Measurements from ENCODE around the gene EYS. TPM values are rescaled to one million over a fixed set of nuclear protein-coding genes. Genes with fewer than 3 reads are reported as not detected.

EYS gene
- total and polyA plus RNA-seq, 2 of the 8 experiments (the other 6 are each of a cell fraction or from before 2014, with no cell fraction given): 0.05 to 0.13 TPM

DNA sequence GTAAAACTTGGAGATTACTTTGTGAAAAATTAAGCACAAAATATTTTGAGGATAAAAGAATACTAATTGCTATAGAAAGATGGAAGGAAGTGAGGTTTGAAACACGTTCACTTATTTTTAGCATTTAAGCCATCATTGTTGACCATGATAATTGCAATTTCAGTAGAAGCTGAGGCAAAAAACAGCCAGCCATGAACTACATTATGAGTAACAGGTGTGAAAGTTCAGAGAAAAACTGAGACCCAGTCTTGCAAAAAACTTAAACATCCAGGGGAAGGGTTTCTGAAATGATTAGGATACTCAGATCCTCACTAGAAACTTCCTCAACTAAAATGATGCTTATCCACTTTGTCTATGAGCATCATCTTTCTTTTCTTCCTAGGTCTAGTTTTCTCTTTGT, 1452.0 kb downstream of the EYS start:
- no peak overlapping the region for H2BK15ac ChIP-seq (ENCODE audit: low read length)
- H3K23me2 ChIP-seq (ENCODE audit: low read depth, low read length): no peaks in the 10 kb centered on the region; the same call in 1 of the 2 replicates
- DNase-seq (ENCODE audit: low read depth in 1 of 2, low spot score in 2 of 2): no peak
- no peak overlapping the region for H3K4me3 ChIP-seq (ENCODE audit: extremely low read depth in 1 of 4, insufficient read depth in 2 of 4, low read depth in 3 of 4, low read length in 4 of 4)
- peaks cover 0 to 3% (median 1%) of the 10 kb centered on the region in 4 experiments; a peak in 3 of 7 replicates for H3K4me1 ChIP-seq (replicated peaks in 1 of 4; ENCODE audit: control insufficient read depth in 3 of 4, insufficient read depth in 4 of 4, low read length in 3 of 4)
- no peak overlapping the region for H3K18ac ChIP-seq (ENCODE audit: extremely low read depth, low read length)
- no peak overlapping the region for H4K91ac ChIP-seq (replicated peaks; ENCODE audit: insufficient read length, low read length)
- no peak overlapping the region for H4K8ac ChIP-seq (ENCODE audit: extremely low read depth, insufficient read depth, low read length)
- H3K56ac ChIP-seq (replicated peaks; ENCODE audit: insufficient read length, low read depth, low read length): no peak overlapping the region
- H3K9ac ChIP-seq (replicated peaks in 1 of 4; ENCODE audit: extremely low read depth in 1 of 4, low read depth in 3 of 4, low read length in 3 of 4): no peak overlapping the region
- no peak overlapping the region for H2BK5ac ChIP-seq (ENCODE audit: low read depth, low read length)
- H3K4me2 ChIP-seq (ENCODE audit: insufficient read depth in 1 of 2, low read depth in 2 of 2, low read length in 2 of 2): no peak overlapping the region
- H2AK5ac ChIP-seq (ENCODE audit: low read depth, low read length): no peak overlapping the region
- H3K27ac ChIP-seq (ENCODE audit: low read depth, low read length): no peak overlapping the region
- H3K79me1 ChIP-seq (ENCODE audit: low read depth, low read length): no peaks in the 10 kb centered on the region
- H3K79me2 ChIP-seq (ENCODE audit: control insufficient read depth in 1 of 2, insufficient read depth in 2 of 2, low read length in 2 of 2): no peaks in the 10 kb centered on the region
- H4K20me1 ChIP-seq (replicated peaks in 1 of 2; ENCODE audit: control insufficient read depth in 1 of 2, insufficient read depth in 2 of 2, low read length in 2 of 2): no peaks in the 10 kb centered on the region
- no peak for TF ChIP-seq SP4 (IDR thresholded peaks at IDR 0.05; ENCODE audit: low read length)
- TF ChIP-seq RNF2 (IDR thresholded peaks at IDR 0.05; ENCODE audit: borderline replicate concordance, low read depth, low read length, missing control alignments, poor library complexity, severe bottlenecking): no peak
- TF ChIP-seq EP300 (IDR thresholded peaks at IDR 0.05; ENCODE audit: borderline replicate concordance in 1 of 2, low read depth in 2 of 2, low read length in 2 of 2): no peak
- TF ChIP-seq ZNF274 (IDR thresholded peaks at IDR 0.05; ENCODE audit: borderline replicate concordance, extremely low read depth, low read length): no peak
- TF ChIP-seq TCF12 (IDR thresholded peaks at IDR 0.05; ENCODE audit: low read depth, low read length): no peak
- TF ChIP-seq SP1 (IDR thresholded peaks at IDR 0.05; ENCODE audit: low read depth, low read length): no peak
- no peak for TF ChIP-seq RXRA (IDR thresholded peaks at IDR 0.05; ENCODE audit: insufficient read depth, low read depth, low read length)
- no peak for TF ChIP-seq SAP30 (IDR thresholded peaks at IDR 0.05; ENCODE audit: insufficient read depth, insufficient replicate concordance, low read length)
- no peak overlapping the region for H2BK12ac ChIP-seq (ENCODE audit: low read depth, low read length)
- H4K5ac ChIP-seq (ENCODE audit: insufficient read length, low read depth, low read length): no peak overlapping the region
- H3K14ac ChIP-seq (ENCODE audit: insufficient read length): no peak overlapping the region
- H3K27me3 ChIP-seq (replicated peaks in 1 of 4; ENCODE audit: control insufficient read depth in 3 of 4, extremely low read depth in 1 of 4, insufficient read depth in 3 of 4, low read length in 3 of 4): no peaks in the 10 kb centered on the region
- 100% methylated on average over 1 of the region's 1 CpG; no CpG with 5 or more reads in 1 of the 2 experiments for WGBS, 2 experiments (ENCODE audit: extremely low coverage in 1 of 2, insufficient coverage in 1 of 2, insufficient read length in 1 of 2, insufficient replicate concordance in 2 of 2, low coverage in 1 of 2, low lambda C conversion rate in 2 of 2, missing lambda C conversion rate in 1 of 2)
- no peaks in the 10 kb centered on the region for H3K36me3 ChIP-seq (ENCODE audit: control insufficient read depth in 2 of 4, insufficient read depth in 4 of 4, low read length in 3 of 4)
- no peak overlapping the region for H3K23ac ChIP-seq (ENCODE audit: insufficient read length)
- H3K9me3 ChIP-seq (ENCODE audit: insufficient read depth in 2 of 2, low read depth in 1 of 2, low read length in 1 of 2): no peaks in the 10 kb centered on the region
- H2BK120ac ChIP-seq (replicated peaks; ENCODE audit: low read depth, low read length): no peak overlapping the region
- ChIA-PET POLR2A (ENCODE audit: partially characterized antibody) (no interaction called here), CTCF (ENCODE audit: partially characterized antibody) (no interaction called here)
- no peak overlapping the region for H2BK20ac ChIP-seq (ENCODE audit: low read length)
- no peak overlapping the region for H3K4ac ChIP-seq (replicated peaks; ENCODE audit: insufficient read length, low read depth, low read length)
- no peak overlapping the region for H2AFZ ChIP-seq (ENCODE audit: low read length)
- FAIRE-seq: no peak

Measured in H1 (cell line).